NB4 (cell line): ENCODE data around the gene OTOP3.

Experiments used
- POLR2A ChIP-seq: IDR thresholded peaks from 2 replicates; pipeline ENCODE4 v1.6.1; 2011; ENCODE audit warnings: mild to moderate bottlenecking; ENCODE audit not compliant: insufficient read length; ENCODE audit errors: extremely low read depth
- TF ChIP-seq, protein P1 (sequence below): IDR thresholded peaks from one replicate; pipeline ENCODE4 v1.5.1; 2012; ENCODE audit warnings: low read depth, low read length

DNA sequence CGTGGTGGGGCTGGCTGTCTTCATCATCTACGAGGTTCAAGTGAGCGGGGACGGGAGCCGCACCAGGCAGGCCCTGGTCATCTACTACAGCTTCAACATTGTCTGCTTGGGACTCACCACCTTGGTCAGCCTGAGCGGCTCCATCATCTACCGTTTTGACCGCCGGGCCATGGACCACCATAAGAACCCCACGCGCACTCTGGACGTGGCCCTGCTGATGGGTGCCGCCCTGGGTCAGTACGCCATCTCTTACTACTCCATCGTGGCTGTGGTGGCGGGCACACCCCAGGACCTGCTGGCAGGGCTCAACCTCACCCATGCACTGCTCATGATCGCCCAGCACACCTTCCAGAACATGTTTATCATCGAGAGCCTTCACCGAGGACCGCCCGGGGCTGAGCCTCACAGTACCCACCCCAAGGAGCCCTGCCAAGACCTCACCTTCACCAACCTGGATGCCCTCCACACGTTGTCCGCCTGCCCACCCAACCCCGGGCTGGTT lies 5.1 kb upstream of the OTOP3 start:
- TF ChIP-seq, protein P1, sequence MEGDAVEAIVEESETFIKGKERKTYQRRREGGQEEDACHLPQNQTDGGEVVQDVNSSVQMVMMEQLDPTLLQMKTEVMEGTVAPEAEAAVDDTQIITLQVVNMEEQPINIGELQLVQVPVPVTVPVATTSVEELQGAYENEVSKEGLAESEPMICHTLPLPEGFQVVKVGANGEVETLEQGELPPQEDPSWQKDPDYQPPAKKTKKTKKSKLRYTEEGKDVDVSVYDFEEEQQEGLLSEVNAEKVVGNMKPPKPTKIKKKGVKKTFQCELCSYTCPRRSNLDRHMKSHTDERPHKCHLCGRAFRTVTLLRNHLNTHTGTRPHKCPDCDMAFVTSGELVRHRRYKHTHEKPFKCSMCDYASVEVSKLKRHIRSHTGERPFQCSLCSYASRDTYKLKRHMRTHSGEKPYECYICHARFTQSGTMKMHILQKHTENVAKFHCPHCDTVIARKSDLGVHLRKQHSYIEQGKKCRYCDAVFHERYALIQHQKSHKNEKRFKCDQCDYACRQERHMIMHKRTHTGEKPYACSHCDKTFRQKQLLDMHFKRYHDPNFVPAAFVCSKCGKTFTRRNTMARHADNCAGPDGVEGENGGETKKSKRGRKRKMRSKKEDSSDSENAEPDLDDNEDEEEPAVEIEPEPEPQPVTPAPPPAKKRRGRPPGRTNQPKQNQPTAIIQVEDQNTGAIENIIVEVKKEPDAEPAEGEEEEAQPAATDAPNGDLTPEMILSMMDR = no peak
- TF ChIP-seq POLR2A = no peak
